Measurements from ENCODE around the gene HSD11B2. TPM values are rescaled to one million over a fixed set of nuclear protein-coding genes. Genes with fewer than 3 reads are reported as not detected.
A peak's percentile ranks its signal among the peaks of the same experiment; 100 is the strongest.

HSD11B2 gene
- total RNA-seq, 1 experiment from 2014 or later: not detected

DNA sequence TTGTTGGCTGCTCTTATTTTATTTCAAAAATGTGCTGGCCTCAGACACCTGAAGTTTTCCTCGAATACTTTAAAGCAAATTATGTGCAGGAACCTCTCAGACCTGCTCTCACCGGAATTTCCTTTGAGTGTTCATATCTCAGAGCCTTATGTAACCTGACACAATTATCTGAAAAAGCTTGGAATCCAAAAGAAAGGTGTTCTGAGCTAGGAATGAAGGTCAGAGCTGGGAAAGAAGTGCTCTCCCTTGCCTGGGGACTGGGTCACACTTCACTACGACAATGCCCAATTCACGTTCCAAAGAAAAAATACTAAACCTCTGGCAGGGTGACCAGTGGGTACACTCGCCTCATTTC, 6.7 kb upstream of the HSD11B2 start:
- no peaks in the 10 kb centered on the region for H3K36me3 ChIP-seq
- H3K4me3 ChIP-seq: no peak overlapping the region
- no peak for DNase-seq
- H3K9me3 ChIP-seq: no peaks in the 10 kb centered on the region
- no peaks in the 10 kb centered on the region for H3K27me3 ChIP-seq

DNA sequence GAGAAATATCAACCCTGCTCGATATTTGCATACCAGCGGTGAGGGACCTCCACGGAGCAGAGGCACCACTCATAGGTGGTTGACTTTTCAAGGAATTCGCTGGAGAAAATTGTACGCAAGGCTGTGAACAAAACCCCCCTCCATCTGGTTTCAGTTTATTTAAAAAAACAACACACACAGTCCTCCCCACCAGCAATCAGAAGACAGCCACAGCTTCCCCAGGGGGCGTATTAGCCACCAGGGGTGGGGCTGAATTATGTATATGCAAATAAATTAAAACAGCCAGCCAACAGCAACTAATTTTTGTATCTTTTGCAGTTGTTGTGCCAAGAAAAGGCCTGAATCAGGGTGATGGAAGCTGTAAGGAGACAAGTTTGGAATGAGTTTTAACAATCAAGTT, 5.9 kb upstream of the HSD11B2 start:
- Histone ChIP-seq H3K36me3 (no peaks in the 10 kb centered on the region), H3K27me3 (no peaks in the 10 kb centered on the region), H3K9me3 (no peaks in the 10 kb centered on the region), H3K4me3 (no peak overlapping the region)
- DNase-seq: no peak

DNA sequence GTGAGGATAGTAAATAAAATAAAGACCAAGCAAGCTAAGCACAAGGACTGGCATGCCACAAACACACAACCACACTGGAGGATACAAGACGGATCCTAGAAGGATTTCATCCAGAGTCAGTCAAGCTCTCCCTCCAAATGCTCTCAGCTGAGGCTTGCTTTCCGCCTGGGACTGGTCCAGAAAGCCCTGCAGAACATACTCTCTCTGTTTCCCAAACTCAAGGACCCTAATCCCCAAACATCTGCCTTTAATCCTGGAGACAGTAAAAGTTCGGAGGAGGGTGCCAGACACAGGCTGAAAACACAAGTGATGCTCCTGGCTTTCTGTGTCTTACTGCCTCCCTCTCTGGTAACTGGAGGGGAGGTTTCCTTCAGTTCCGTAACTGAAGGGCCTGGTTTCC, 5.3 kb upstream of the HSD11B2 start:
- no peak overlapping the region for H3K4me3 ChIP-seq
- DNase-seq: no peak
- no peaks in the 10 kb centered on the region for H3K36me3 ChIP-seq
- no peaks in the 10 kb centered on the region for H3K9me3 ChIP-seq
- H3K27me3 ChIP-seq: no peaks in the 10 kb centered on the region

DNA sequence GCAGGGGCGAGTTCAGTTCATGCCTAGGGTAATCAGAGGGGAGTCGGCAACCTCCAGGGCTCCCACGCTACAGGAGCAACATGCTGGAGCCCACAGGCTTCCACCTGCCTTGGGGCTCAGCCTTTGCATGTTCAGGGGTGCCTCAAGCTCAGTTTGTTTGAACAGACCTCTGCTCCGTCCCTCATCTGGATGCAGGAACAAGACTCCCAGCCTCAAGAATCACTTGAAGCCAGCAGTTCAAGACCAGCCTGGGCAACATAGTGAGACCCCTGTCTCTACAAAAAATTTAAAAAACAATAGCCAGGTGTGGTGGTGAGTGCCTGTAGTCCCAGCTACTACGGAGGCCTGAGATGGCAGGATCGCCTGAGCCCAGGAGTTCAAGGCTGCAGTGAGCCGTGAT, 4.9 kb upstream of the HSD11B2 start:
- H3K27me3 ChIP-seq: no peaks in the 10 kb centered on the region
- H3K36me3 ChIP-seq: no peaks in the 10 kb centered on the region
- no peak overlapping the region for H3K4me3 ChIP-seq
- no peaks in the 10 kb centered on the region for H3K9me3 ChIP-seq
- no peak for DNase-seq

DNA sequence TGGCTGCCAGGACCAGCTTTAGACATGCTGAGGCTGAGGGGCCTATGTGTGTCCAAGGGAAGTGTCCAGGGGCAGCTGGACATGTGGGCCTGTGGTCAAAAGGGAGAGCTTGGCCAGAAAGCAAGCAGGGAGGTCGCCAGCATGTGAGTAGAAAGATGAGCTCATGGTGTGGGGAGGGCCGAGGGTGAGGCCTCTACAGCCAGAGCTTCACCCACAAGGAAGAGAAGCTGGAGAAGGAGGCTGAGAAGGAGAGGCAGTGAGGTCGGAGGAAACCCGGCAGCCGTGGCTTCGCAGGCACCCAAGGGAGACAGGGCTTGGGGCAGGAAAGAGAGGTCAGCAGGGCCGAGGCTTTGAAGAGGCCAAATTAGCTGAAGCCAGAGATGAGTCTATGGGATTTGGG, 4.0 kb upstream of the HSD11B2 start:
- Histone ChIP-seq H3K9me3 (no peaks in the 10 kb centered on the region), H3K4me3 (no peak overlapping the region), H3K27me3 (no peaks in the 10 kb centered on the region), H3K36me3 (no peaks in the 10 kb centered on the region)
- no peak for DNase-seq

DNA sequence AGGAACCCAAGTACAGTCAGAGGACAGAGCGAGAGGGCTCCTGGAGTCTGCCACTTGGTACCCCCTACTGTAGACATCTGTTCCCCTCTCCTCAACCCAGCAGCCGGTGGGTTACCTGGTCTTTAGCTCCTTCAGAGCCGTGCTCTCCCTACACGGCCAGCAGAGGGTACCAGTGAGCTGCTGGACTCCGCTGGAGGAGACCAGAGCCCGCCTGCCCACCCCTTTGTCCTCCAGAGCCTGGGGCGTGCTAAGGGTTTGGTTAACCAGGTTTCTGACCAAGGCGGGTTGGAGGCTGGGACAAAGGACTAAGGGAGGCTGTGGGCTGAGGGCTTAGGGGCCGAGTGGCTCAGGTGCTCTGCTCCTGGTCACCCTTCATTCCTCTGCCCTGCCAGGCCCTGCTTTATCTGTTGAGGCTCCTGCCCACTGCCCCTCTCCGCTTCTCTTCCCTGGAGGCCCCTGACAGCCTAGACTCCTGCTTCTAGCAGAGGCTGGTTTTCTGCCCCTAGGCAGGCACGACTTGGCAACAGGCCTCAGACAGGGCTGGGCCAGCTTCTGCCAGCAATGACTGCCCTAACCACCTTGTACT, 2.7 kb upstream of the HSD11B2 start:
- DNase-seq: peak; percentile 50
- Histone ChIP-seq H3K27me3 (no peaks in the 10 kb centered on the region), H3K4me3 (no peak overlapping the region), H3K36me3 (no peaks in the 10 kb centered on the region), H3K9me3 (no peaks in the 10 kb centered on the region)

DNA sequence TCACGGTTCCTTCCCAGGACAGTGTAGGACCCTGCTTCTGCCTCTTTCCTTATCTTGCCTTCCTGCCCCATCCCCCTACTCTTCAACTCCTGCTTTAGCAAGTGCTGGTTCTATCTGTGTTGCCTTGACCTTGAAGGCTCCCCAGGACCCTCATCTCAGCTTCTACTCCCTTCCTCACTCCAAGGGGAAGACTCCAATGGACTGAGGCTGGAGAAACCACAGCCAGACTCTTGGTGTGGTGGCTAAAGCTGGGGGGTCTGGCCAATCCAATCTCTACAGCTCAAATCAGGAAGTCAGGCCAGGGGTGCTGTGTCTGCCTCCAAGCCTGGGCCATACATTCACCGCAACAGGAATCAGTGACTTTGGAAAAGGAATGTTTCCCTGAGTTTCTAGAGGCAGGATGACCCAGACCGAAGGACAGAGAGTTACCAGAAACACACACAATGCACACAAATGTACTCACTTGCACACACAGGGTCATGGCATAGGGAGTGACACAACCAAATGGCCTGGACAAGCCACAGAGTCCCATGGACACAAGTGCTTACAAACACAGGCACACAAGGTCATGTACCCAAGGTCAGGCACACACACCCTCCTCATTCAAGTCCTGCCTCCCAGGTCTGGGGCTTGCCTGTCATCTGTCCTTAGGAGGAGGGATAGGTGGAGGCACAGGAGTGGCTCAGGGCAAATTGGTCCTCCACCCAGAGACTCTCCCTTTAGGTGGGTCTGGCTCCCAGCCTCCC, 1.7 kb upstream of the HSD11B2 start:
- Histone ChIP-seq H3K9me3 (no peaks in the 10 kb centered on the region), H3K4me3 (no peak overlapping the region), H3K27me3 (no peaks in the 10 kb centered on the region), H3K36me3 (no peaks in the 10 kb centered on the region)
- DNase-seq: no peak

DNA sequence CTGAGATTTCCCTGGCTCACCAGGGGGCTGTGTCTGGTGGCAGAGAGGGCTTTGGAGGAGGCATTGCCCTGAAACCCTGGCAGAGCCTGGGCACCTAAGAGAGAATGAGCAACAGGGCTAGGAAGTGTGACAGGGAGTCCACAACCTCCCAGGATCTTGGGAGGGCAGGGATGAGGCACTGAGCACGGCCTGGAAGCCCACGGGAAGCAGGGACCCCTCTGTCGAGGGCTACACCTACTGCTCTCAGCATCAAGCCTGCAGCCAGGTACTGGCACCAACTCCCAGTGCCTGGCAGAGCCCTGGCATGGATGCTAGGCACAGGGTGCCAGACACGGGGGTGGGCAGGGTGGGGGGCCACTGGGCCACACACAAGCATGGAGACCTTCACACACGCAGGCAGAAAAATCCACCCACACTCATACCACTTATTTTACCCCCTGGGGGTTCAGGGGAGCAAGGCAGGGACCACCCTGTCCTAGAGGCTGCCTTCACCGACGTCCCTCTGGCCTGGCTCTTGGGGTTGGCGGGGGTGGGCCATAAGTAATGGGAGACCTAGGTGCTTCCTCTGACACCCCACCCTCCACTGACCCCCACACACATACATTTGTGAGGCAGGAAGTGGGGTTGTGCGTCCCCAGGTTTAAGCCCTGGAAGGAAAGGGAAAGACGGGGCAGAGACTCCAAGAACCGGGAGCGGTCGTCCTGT, 970 bp upstream of the HSD11B2 start:
- H3K4me3 ChIP-seq: no peak overlapping the region
- DNase-seq: no peak

DNA sequence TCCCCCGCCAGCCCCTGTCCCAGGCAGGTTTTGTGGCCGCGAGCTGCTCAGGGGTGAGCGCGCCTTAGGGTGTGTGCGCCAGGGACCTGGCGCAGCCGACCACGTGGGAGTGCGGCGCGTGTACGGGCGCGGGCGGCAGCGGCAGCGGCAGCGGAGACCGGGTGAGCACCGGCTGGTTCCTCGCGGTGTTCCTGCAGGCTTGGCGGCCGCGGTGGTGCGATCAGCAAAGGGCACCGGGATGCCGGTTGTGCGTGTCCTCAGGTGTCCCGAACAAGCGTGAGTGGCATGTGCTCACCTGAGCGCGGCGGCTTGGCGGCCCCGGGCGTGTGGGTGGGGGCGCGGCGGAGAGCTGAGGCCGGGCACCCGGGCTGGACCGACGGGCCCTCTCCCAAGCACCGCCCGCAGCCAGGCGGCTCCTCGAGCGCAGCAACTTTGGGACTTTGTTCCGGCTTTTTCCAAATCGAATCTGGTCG, 381 bp upstream of the HSD11B2 start:
- no peaks in the 10 kb centered on the region for H3K36me3 ChIP-seq
- no peaks in the 10 kb centered on the region for H3K27me3 ChIP-seq
- H3K4me3 ChIP-seq: no peak overlapping the region
- DNase-seq: no peak
- no peaks in the 10 kb centered on the region for H3K9me3 ChIP-seq

More for the DNA sequence above, 970 bp upstream of the HSD11B2 start:
- no peaks in the 10 kb centered on the region for H3K36me3 ChIP-seq
- no peaks in the 10 kb centered on the region for H3K9me3 ChIP-seq
- H3K27me3 ChIP-seq: no peaks in the 10 kb centered on the region

DNA sequence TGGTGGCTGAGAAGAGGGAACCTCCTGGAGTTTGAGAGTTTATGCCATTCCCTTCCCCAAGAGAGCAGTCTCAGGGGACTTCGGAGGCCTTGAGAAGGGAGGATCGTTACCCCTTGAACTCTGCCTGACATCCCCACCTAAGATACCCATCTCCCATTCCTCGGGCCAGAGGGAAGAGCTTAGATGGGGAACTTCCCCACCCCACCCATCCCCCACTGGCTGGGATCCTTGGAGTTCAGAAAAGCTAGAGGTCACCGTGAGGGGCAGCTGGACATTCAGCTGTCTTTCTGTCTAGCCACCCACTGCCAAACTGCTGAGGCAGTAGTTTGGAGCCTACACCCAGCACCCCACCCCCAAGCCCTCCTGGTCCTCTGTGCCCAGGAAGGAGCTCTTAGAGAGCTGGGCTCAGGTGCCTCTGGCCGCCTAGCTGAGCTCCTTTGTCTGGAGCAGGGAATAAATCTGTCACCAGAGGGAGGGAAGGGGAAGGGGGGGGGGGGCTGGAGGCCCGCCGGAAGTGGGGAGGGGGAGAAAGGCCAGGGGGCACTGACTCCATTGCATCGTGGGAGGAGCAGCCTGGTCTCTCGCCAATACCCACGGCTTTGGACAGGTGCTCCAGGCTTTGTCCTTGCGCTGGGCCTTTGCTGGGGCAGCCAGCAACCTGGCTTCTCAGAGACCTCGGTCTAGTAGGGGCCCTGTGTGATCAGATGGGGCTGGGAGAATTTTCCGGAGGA, 1.0 kb downstream of the HSD11B2 start:
- Histone ChIP-seq H3K9me3 (no peaks in the 10 kb centered on the region), H3K4me3 (no peak overlapping the region), H3K27me3 (no peaks in the 10 kb centered on the region), H3K36me3 (no peaks in the 10 kb centered on the region)
- DNase-seq: no peak

DNA sequence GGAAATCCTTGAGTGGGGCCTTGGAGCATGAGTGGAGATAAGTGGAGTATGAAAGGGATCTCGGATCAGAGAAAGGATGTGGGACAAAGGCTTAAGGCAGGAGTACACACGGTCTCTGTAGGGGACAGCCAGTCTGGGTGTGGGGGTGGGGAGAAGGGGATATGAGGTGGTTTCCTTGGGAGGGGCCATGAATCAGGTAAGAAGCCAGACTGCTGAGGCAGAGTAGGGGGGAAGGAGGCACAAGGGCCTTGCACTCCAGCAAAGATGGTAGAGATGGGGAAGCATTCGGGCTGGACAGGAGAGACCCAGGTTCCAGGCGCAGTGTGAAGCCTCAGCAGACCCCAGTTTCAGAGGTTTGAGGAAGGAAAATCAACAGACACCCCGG, 1.6 kb downstream of the HSD11B2 start:
- DNase-seq: no peak
- Histone ChIP-seq H3K9me3 (no peaks in the 10 kb centered on the region), H3K36me3 (no peaks in the 10 kb centered on the region), H3K27me3 (no peaks in the 10 kb centered on the region), H3K4me3 (no peak overlapping the region)

DNA sequence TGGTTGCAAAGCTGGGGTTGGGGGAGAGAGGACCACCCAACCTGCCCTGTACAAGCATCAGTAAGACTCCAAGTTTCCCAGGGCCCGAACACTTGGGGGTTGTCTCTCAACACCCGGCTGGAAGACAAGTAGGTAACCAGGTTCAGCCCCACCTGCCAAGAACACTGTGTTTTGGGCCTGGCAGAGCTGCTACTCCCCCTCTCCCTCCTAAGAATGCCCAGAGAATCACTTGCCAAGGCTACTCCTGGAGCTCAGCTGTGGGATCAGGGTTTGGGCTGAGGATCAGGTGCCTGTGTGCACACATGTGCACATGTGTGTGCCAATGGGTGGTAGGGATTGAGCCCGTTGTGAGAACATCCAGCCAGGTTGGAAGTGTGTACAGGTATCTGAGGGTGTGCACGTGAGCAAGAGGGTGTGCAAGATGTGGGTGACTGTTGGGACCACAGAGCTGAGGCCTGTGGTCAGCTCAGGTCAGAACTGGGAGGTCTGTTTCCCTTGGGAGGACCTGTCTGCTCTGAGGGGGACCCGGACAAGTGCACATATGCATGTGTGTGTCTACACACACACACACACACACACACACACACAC, 2.3 kb downstream of the HSD11B2 start:
- Histone ChIP-seq H3K4me3 (no peak overlapping the region), H3K9me3 (no peaks in the 10 kb centered on the region), H3K36me3 (no peaks in the 10 kb centered on the region), H3K27me3 (no peaks in the 10 kb centered on the region)
- no peak for DNase-seq

DNA sequence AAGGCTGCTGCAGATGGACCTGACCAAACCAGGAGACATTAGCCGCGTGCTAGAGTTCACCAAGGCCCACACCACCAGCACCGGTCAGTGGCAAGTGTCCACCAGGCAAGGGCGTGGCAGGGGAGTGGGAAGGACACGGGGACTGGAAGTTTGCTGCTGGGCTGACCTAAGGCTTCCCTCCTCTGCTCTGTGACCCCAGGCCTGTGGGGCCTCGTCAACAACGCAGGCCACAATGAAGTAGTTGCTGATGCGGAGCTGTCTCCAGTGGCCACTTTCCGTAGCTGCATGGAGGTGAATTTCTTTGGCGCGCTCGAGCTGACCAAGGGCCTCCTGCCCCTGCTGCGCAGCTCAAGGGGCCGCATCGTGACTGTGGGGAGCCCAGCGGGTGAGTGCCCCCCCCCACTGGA, 4.8 kb downstream of the HSD11B2 start:
- Histone ChIP-seq H3K9me3 (no peaks in the 10 kb centered on the region), H3K36me3 (no peaks in the 10 kb centered on the region), H3K27me3 (no peaks in the 10 kb centered on the region), H3K4me3 (no peak overlapping the region)
- no peak for DNase-seq

DNA sequence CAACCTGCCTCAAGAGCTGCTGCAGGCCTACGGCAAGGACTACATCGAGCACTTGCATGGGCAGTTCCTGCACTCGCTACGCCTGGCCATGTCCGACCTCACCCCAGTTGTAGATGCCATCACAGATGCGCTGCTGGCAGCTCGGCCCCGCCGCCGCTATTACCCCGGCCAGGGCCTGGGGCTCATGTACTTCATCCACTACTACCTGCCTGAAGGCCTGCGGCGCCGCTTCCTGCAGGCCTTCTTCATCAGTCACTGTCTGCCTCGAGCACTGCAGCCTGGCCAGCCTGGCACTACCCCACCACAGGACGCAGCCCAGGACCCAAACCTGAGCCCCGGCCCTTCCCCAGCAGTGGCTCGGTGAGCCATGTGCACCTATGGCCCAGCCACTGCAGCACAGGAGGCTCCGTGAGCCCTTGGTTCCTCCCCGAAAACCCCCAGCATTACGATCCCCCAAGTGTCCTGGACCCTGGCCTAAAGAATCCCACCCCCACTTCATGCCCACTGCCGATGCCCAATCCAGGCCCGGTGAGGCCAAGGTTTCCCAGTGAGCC, 5.8 kb downstream of the HSD11B2 start:
- no peaks in the 10 kb centered on the region for H3K9me3 ChIP-seq
- H3K36me3 ChIP-seq: no peaks in the 10 kb centered on the region
- H3K4me3 ChIP-seq: no peak overlapping the region
- DNase-seq: no peak
- no peaks in the 10 kb centered on the region for H3K27me3 ChIP-seq

DNA sequence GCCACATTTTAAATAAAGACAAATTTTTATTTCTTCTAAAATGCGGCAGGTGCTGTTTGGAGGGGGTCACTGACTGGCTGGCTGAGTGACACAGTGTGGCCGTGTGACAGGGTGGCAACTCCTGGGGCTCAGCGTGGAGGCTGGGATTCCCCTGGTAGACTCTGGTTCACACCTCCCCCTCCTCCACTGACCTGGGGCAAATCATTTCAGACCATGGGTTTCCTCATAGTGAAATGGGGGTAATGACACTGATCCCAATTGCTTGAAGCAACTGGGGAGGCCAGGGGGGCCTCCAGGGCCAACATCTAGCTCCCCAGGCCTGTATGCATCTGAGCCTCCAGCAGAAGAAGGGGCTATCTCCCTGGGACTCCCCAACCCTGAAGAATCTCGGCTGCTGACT, 6.6 kb downstream of the HSD11B2 start:
- DNase-seq: no peak
- no peak overlapping the region for H3K4me3 ChIP-seq
- H3K27me3 ChIP-seq: no peaks in the 10 kb centered on the region
- no peaks in the 10 kb centered on the region for H3K36me3 ChIP-seq
- H3K9me3 ChIP-seq: no peaks in the 10 kb centered on the region

DNA sequence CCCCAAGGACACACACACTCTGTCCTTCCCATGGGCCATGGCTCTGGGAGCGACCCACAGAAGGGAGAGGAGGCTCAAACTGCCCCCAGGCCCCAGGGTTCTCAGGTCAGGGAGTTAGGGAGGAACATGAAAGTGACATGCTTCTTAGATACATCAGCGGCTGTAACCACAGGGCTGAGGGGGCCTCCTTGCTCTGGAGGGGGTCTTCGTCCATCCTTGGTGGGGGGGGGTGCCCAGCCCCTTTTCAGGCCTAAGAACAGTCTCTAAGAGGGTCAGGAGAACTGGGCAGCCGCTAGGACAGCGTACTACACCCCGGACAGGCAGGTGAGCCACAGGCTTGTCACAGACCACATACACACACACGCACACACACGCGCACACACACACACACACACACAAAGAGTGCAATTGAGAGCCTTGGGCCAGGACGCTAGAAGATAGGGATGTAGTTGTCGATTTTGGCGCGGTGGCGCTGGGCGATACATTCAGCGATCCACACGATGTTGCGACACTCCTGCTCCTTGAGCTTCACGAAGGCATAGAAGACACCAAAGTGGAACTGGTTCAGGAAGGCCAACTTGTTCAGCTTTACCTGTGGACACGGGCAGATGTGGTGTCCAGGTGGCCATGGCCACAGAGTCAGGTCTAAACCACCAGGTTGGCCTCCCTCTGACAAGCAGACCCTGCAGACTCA, 7.3 kb downstream of the HSD11B2 start:
- no peak overlapping the region for H3K4me3 ChIP-seq
- no peaks in the 10 kb centered on the region for H3K9me3 ChIP-seq
- DNase-seq: no peak
- no peaks in the 10 kb centered on the region for H3K36me3 ChIP-seq
- no peaks in the 10 kb centered on the region for H3K27me3 ChIP-seq
